ENCODE measurements around the gene VCX3B.
"Not testable (repeated sequence)": the region's sequence is repeated elsewhere in the genome, so short reads cannot be mapped to it uniquely, and the experiment has no call there.

Gene VCX3B

DNA sequence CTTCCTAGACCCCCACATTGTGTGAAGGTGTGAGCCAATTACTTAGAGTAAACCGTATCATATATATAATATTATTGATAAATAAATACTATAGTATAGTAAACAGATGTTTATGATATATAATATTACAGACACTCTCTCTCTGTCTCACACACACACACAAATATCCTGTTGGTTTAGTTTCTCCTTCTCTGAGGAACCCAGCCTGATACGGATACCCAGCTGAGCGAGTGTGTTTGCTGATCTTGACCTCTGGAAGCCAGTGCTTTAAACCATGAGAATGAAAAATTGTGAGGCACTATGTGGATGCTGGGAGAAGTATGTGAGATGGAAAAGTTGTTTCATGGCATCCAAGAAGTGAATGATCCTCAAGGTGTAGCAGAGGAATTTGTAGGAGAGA is at the start of gene VCX3B:
VCX3B (plus strand) TSS at position 301 of the 400 bp plus-strand sequence. CDS start 621 bp downstream, outside the sequence.
- not testable (repeated sequence) for DNase-seq

DNA sequence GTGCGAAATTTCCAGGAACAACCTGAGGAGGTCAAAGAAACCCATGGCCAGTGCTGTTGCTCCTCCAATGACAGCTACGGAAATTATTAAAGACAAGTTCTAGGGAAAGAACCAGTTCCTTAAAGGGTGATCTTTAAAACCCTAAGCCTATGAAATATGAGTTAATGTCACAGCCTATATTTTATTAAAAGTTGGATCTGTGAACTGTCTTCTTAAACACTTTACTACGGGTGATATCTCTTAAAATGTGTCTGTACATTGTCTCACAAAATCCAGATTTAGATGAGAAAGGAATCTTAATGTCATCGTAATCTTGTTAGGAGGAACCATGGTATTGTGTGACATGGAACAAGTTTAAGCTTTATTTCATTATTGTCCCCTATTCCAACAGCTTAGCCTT is 46.3 kb upstream of the VCX3B start:
- DNase-seq, result no peak
- intact Hi-C loops (cut with DNase I), result no loop called here

More for the DNA sequence above, at the start of gene VCX3B:
- intact Hi-C loops (cut with DNase I), result not testable (repeated sequence)

DNA sequence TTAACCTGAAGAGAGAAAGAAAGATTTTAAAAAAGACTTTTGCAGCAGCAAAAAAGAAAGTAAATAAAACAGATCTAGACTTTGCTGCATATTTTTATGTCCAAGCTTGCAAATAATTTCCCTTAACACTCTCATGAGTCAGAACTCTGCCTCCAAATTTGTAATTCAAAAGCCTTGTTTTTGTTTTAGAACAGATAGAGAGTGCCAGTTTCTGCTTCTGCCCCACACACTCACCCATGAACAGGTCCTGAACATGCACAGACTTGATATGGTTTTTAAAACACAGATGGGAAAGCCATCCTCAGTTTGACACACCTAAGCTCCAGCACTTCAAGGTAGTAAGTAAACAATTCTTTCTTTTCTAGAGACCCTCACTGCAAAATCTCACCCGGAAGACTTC is 39.7 kb upstream of the VCX3B start:
- DNase-seq, result no peak
- intact Hi-C loops (cut with DNase I), result no loop called here

DNA sequence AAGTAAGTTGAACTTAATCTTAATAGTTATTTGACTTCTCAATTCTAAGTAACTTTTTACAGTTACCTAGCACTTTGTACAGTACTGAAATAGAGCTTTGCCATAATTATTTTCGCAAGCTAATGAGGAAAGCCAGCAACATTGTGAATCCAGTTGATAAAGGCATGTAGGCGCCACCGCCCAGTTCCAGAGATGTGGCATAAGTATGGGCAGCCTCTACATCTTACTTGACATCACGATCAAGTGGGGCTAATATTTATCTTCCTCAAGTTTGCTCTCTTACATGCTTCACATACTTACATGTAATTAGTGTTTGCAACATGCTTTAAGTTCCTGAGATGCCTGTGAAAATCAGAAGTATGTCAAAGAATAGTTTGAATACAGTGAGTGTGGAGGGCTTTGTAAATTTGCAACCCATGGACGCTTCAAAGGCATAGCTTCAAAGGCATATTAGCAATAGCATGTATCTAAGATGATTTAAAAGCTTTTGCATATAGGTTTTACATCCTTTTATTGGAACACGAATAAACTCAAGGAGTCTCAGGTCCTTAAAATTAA is 34.9 kb upstream of the VCX3B start:
- intact Hi-C loops (cut with DNase I), result loop anchor here (10.0 kb wide), 1 partner anchor 55 kb away; no protein-coding TSS in a partner anchor
- peak in 1 of 10 donors; percentile 34 for DNase-seq

GRCh38 chrX:8430444-8430843 is 34.2 kb upstream of the VCX3B start:
- no peak for DNase-seq
- intact Hi-C loops (cut with DNase I), result loop anchor here (10.0 kb wide), 1 partner anchor 56 kb away; no protein-coding TSS in a partner anchor

DNA sequence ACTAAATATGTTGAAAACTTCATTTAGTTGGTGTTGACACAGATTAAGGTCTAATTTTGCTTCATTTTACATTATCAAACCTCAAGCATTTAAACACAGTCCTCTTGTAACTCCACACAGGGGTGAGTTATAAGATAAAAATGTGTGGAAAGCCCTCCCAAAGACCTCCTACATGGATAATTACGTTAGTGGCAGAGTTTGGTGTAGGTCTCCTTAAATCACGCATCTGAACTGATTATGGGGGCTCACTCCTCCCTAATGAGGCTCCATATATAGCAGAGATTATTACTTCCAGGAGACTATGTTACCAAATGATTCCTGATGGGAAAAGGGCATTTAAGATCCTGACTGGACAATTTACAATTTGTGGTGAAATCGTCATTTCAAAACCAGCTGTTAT is 32.2 kb upstream of the VCX3B start:
- intact Hi-C loops (cut with DNase I), result loop anchor here (10.0 kb wide), 1 partner anchor 58 kb away; no protein-coding TSS in a partner anchor
- no peak for DNase-seq

DNA sequence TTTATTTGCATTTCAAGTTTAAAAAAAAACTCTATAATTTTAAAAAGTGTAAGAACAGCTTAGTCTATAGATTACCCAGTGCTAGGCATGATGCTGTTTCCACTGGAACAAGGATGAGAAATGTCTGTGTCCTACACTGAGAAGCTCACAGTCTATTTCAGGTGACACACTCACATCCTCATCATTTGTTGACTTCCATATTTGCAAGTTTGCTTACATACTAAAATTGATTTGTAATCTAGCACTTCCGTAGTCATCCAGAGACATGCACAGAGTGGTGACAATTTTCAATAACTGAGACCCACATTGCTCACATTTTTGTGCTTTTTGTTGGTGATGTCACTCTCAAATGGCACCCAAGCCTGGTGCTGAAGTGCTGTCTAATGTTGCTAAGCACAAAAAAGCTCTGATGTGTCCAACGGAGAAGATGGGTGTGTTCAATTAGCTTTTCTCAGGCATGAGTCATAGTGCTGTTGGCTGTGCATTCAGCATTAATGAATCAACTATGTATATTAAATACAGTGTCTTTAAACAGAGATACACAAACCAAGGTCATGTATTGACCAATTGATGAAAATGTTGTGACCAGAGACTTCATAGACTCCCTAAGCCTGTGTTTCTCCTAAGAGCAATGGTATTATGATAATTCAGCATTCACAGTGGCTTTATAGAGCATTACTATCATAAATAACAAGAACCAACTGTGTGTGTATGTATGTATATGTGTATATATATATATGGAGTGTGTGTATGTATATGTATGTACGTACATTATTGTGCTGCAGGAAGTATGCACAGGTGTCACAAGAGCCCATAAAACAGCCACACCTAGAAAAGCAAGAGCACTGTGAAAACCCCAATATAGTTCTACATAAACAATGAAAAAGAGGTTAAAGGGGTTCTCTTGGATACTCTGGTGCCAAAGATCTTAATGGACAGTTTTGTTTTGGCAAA is 31.2 kb upstream of the VCX3B start:
- intact Hi-C loops (cut with DNase I), result loop anchor here (10.0 kb wide), 1 partner anchor 59 kb away; no protein-coding TSS in a partner anchor
- no peak for DNase-seq

DNA sequence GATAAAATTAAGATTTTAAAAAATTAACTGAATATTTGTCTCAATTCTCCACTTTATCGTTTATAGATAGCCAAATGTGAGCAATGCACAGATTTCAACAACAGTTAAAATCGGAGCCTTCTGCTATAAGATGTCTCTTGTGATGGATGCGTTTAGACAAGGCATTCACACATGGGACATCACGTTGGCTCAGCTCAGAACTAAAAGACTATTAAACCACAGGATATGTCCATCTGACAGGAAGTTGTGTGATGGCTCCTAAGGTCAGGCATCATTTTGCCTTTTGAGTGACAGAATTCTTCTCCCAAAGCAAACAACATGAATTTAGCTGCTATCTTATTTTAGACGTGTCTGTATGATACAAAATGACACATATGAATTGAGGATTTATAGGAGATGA is 17.3 kb upstream of the VCX3B start:
- intact Hi-C loops (cut with DNase I), result no loop called here
- no peak for DNase-seq

DNA sequence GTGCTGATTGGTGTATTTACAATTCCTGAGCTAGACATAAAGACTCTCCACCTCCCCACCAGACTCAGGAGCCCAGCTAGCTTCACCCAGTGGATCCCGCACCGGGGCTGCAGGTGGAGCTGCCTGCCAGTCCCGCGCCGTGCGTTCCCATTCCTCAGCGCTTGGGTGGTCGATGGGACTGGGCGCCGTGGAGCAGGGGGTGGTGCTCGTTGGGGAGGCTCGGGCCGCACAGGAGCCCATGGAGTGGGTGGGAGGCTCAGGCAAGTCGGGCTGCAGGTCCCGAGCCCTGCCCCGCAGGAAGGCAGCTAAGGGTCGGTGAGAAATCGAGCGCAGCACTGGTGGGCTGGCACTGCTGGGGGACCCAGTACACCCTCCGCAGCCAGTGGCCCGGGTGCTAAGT is 12.3 kb upstream of the VCX3B start:
- peak in 1 of 10 donors; percentile 60 for DNase-seq
- intact Hi-C loops (cut with DNase I), result not testable (repeated sequence)

GRCh38 chrX:8453611-8454010 is 11.0 kb upstream of the VCX3B start:
- DNase-seq, result no peak
- intact Hi-C loops (cut with DNase I), result no loop called here

DNA sequence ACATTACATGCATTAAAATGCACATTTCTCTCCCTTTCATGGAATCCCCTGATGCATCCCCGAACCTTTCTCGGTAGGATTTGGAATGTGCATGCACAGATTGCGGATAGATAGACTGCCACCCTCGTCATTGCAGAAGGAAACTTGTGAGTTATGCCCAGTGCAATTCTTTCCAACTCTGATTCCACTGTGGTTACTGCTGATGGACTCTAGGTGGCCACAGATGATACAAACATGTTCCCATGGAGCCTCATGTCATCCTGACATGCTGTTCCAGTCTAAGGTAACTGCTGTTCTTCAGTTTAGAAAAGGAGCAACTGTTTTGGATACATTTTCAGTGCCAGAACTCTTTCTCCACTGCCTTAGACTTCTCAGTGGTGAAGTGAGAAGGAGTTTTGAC is 9.1 kb upstream of the VCX3B start:
- intact Hi-C loops (cut with DNase I), result no loop called here
- DNase-seq, result no peak

- intact Hi-C loops (cut with DNase I), result no loop called here
- no peak for DNase-seq
Observed at GRCh38 chrX:8462488-8462887, 2.1 kb upstream of the VCX3B start.

DNA sequence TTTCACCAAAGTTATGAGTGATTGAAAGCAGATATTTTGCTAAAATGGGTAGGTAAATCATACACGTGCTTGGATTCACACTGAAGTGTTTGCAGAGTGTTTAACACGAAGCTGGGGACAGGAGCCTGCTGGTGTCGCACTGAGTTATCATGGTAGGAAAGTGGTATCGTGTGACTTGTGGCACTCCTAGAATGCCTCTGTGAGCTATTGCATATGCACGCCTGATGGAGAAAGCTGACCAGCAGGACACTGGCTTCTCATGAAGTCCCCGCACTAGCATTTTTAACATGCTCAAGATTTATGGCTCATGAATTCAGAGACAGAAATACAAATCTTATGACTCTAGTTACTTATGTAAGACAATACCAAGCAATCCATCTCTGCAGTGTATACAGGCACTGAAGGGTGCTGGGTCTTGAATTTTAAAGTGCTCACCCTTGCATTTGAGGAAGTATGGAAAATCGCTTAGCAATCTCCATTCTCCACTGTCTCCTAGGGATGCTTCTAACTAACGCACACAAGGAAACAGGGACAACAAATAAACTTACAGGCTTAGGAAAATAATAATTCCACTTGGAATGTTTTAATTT is 19.8 kb downstream of the VCX3B start:
- no peak for DNase-seq
- intact Hi-C loops (cut with DNase I), result no loop called here

- DNase-seq; intact Hi-C loops (cut with DNase I): not testable (repeated sequence)
Observed at GRCh38 chrX:8495036-8495435, 30.4 kb downstream of the VCX3B start.

DNA sequence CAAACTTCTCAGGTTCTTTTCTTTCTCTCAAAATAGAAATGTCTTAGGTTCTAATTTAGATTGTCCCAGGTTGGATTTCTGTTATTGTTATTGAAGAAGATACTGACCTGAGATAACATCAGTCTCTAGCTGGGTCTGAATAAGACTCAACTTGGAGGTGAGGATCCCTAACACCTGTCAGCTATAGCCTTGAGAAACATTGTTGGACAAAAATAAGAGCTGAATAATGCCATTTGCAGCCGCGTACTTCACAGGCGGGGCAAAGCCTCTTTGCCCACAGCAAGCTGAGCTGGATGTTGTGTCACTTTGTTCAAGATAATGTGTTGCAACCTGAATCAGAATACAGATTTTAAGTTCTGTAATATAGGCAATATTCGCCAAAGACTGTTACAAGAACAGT is 35.6 kb downstream of the VCX3B start:
- DNase-seq, result no peak
- intact Hi-C loops (cut with DNase I), result no loop called here

GRCh38 chrX:8502101-8502500 is 37.5 kb downstream of the VCX3B start:
- intact Hi-C loops (cut with DNase I), result not testable (repeated sequence)
- peak in 1 of 10 donors; percentile 69 for DNase-seq

DNA sequence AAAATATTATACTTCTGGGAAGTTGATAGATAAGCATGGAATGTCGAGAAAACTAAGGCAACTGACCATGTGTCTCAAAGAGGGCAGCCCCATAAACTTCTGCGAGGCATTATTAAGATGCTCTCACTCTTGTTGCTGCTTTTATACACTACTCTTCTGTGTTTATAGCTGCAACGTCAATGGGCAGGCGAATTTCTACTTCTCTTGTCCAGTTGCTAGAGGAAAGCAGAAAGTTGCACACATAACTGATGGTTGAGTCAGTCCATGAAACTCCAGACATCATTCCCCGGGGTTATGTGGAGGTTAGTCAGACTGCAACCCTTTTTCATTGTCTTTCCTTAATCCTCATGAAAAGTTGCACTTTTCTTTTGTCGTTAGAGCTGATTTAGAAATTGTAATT is 39.8 kb downstream of the VCX3B start:
- intact Hi-C loops (cut with DNase I), result no loop called here
- no peak for DNase-seq
